BLaER1 treated with 17β-estradiol and CSF1 and Interleukin-3, amounts not matched to agents 10 nM and 100 nM (cell line): ENCODE measurements around the gene CFAP141.

Experiments
- H3K27ac ChIP-seq, 11 experiments: shearing (Covaris generic); formaldehyde crosslinking; 2 replicates each; pipeline ENCODE4 v1.8.1; 2022
- H3K27me3 ChIP-seq, 11 experiments: shearing (Covaris generic); formaldehyde crosslinking; 2 replicates each; pipeline ENCODE4 v1.8.1; 2022
- H3K36me3 ChIP-seq, 11 experiments: shearing (Covaris generic); formaldehyde crosslinking; 2 replicates each; pipeline ENCODE4 v1.8.1; 2022
- H3K4me1 ChIP-seq, 10 experiments: shearing (Covaris generic); formaldehyde crosslinking; 2 replicates each; pipeline ENCODE4 v1.8.1; 2022
- H3K4me2 ChIP-seq, 11 experiments: shearing (Covaris generic); formaldehyde crosslinking; 2 replicates each; pipeline ENCODE4 v1.8.1; 2022
- H3K4me3 ChIP-seq, 10 experiments: shearing (Covaris generic); formaldehyde crosslinking; 2 replicates each; pipeline ENCODE4 v1.8.1; 2022
- H3K9ac ChIP-seq, 11 experiments: shearing (Covaris generic); formaldehyde crosslinking; 2 replicates each; pipeline ENCODE4 v1.8.1; 2022
- H3K9me3 ChIP-seq, 11 experiments: shearing (Covaris generic); formaldehyde crosslinking; replicated peaks in 1 of 11; 2 replicates each; pipeline ENCODE4 v1.8.1; 2022
- H4K20me1 ChIP-seq, 11 experiments: shearing (Covaris generic); formaldehyde crosslinking; 2 replicates each; pipeline ENCODE4 v1.8.1; 2022
- Cebpa-rat ChIP-seq, 11 experiments: shearing (Covaris generic); IDR thresholded peaks; 2 replicates each; pipeline ENCODE4 v1.8.1; 2022

The CFAP141 gene

DNA sequence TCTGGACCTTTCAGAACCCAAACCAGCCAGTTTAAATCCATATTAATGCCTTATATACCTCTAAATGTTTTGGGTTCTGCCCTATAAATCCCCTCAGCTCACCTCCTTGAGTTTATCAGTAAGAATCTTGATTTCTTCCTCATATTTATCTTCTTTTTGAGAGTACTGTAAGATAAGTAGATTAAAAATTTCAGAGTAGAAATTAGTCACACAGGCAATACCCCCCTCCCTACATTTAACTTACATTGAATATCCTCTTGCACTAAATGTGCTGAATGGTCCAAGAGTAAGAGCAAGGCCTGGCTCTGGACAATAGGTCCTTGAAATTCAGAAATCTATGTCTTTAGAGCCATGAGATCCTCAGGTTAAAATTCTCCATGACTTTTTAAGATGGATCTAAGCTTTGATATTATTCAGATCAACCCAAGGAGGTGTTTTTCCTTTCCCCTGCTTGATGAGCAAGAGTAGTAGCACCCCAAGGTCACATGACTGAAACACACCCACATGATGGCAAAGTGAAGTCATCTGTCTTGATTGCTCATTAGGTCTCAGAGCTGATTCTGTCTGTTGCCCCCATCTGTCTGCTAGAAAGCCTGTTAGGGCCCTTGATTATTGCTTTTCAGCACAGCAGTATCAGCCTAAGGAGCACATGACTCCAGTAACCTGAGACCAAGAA, 35.4 kb downstream of the CFAP141 start:
- peaks cover 79 to 100% (median 100%) of the 10 kb centered on the region in 11 experiments for H4K20me1 ChIP-seq
- peaks cover 97 to 100% (median 99%) of the 10 kb centered on the region in 11 experiments for H3K36me3 ChIP-seq
- peak overlapping the region in 2 of 11 experiments; percentile 25 to 45; a peak in 2 of 22 replicates for H3K9ac ChIP-seq
- no peak overlapping the region for H3K4me3 ChIP-seq
- H3K4me1 ChIP-seq, result peaks cover 3 to 54% (median 5%) of the 10 kb centered on the region in 10 experiments
- no peaks in the 10 kb centered on the region for H3K27me3 ChIP-seq
- H3K4me2 ChIP-seq, result peak overlapping the region in 3 of 11 experiments; percentile 10 to 44 (median 27); a peak in 4 of 22 replicates
- no peak overlapping the region; a peak in 1 of 22 replicates for H3K27ac ChIP-seq
- H3K9me3 ChIP-seq, result peaks cover 0 to 8% (median 0%) of the 10 kb centered on the region in 11 experiments; a peak in 1 of 22 replicates
- TF ChIP-seq Cebpa-rat (IDR thresholded peaks at IDR 0.05), result no peak

GRCh38 chr1:154167461-154167860, 38.7 kb downstream of the CFAP141 start:
- peaks cover 0 to 50% (median 0%) of the 10 kb centered on the region in 10 experiments; a peak in 6 of 20 replicates for H3K4me1 ChIP-seq
- no peak overlapping the region for H3K4me3 ChIP-seq
- H3K9me3 ChIP-seq, result peaks cover 0 to 18% (median 11%) of the 10 kb centered on the region in 11 experiments; a peak in 10 of 22 replicates
- H3K27ac ChIP-seq, result no peak overlapping the region
- H3K9ac ChIP-seq, result no peak overlapping the region
- H3K36me3 ChIP-seq, result peaks cover 100% of the 10 kb centered on the region in 11 experiments
- TF ChIP-seq Cebpa-rat (IDR thresholded peaks at IDR 0.05), result no peak
- H3K4me2 ChIP-seq, result no peak overlapping the region
- H3K27me3 ChIP-seq, result no peaks in the 10 kb centered on the region
- peaks cover 48 to 100% (median 100%) of the 10 kb centered on the region in 11 experiments for H4K20me1 ChIP-seq

DNA sequence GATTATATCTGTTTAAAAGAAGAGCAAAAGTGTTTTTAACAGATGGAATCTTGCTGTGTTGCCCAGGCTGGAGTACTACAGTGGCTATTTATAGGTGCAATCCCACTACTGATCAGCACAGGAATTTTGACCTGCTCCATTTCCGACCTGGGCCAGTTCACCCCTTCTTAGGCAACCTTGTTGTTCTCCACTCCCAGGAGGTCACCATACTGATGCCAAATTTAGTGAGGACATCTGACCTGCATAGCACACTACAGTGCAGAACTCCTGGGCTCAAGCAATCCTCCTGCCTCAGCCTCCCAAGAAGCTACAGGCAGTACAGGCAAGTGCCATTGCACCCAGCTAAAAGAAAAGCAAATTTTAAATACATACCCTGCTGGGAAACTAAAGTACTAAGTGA, 39.9 kb downstream of the CFAP141 start:
- Histone ChIP-seq H4K20me1 (peaks cover 36 to 100% (median 100%) of the 10 kb centered on the region in 11 experiments), H3K4me3 (no peak overlapping the region), H3K27me3 (no peaks in the 10 kb centered on the region), H3K36me3 (peaks cover 100% of the 10 kb centered on the region in 11 experiments), H3K4me1 (peaks cover 0 to 45% (median 0%) of the 10 kb centered on the region in 10 experiments; a peak in 6 of 20 replicates), H3K4me2 (no peak overlapping the region), H3K27ac (no peak overlapping the region), H3K9ac (no peak overlapping the region), H3K9me3 (peaks cover 0 to 30% (median 17%) of the 10 kb centered on the region in 11 experiments; a peak in 12 of 22 replicates)
- TF ChIP-seq Cebpa-rat (IDR thresholded peaks at IDR 0.05), result no peak

GRCh38 chr1:154159554-154159953, 46.6 kb downstream of the CFAP141 start:
- peaks cover 0 to 45% (median 23%) of the 10 kb centered on the region in 11 experiments; a peak in 17 of 22 replicates for H3K9me3 ChIP-seq
- H3K27me3 ChIP-seq, result no peaks in the 10 kb centered on the region
- peaks cover 25 to 100% (median 97%) of the 10 kb centered on the region in 11 experiments for H4K20me1 ChIP-seq
- no peak overlapping the region for H3K4me3 ChIP-seq
- H3K36me3 ChIP-seq, result peaks cover 92 to 100% (median 98%) of the 10 kb centered on the region in 11 experiments
- peak overlapping the region in 1 of 11 experiments; percentile 22; a peak in 1 of 22 replicates for H3K9ac ChIP-seq
- H3K27ac ChIP-seq, result peak overlapping the region in 6 of 11 experiments; percentile 2 to 58 (median 24); a peak in 6 of 22 replicates
- no peak for TF ChIP-seq Cebpa-rat (IDR thresholded peaks at IDR 0.05)
- H3K4me1 ChIP-seq, result peaks cover 20 to 68% (median 34%) of the 10 kb centered on the region in 10 experiments
- H3K4me2 ChIP-seq, result peak overlapping the region in 9 of 11 experiments; percentile 21 to 79 (median 59); a peak in 13 of 22 replicates

- Histone ChIP-seq H3K4me2 (peak overlapping the region; percentile 21 to 81 (median 59)), H3K27me3 (no peaks in the 10 kb centered on the region), H3K4me3 (no peak overlapping the region), H3K9me3 (peaks cover 0 to 42% (median 17%) of the 10 kb centered on the region in 11 experiments; a peak in 15 of 22 replicates), H3K27ac (peak overlapping the region; percentile 2 to 58 (median 32); a peak in 18 of 22 replicates), H3K36me3 (peaks cover 85 to 95% (median 93%) of the 10 kb centered on the region in 11 experiments), H3K9ac (peak overlapping the region in 5 of 11 experiments; percentile 6 to 39 (median 23); a peak in 5 of 22 replicates), H4K20me1 (peaks cover 25 to 100% (median 90%) of the 10 kb centered on the region in 11 experiments), H3K4me1 (peaks cover 20 to 66% (median 34%) of the 10 kb centered on the region in 10 experiments)
- TF ChIP-seq Cebpa-rat (IDR thresholded peaks at IDR 0.05), result no peak
Observed at GRCh38 chr1:154158307-154159125, 47.6 kb downstream of the CFAP141 start.

DNA sequence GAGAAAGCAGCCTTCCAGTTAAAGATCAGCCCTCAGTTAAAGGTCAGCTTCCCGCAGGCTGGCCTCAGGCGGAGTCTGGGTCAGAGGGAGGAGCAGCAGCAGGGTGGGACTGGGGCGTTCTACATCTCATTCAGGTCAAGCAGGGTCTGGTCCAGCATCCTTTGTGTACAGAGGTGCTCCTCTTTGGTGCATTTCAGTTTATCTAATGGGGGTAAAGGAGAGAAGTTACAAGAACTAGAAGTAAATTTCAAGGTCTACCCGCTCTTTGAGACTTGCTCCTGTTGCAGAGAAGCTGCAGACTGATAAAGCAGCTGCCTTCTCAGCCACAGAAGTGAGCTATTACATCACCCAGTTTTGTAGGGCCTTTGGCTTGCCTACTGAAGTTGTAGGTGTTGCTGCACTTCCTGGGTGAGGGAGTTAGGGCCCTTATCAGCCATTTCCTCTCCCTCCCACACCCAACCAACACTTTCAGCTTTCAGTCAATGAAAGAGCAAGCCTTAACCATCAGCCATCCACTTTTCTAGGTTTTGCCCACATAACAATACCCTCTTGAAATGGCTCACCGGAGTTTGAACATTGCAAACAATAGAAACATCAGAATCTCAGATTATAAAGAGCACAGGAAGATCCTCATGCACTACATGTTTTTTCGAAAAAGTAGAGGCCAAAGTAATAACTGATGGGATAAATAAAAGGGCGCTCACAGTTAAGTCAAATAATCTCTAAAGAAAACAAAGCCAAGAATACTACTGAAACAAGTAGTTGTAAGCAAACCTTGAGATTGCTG, 48.4 kb downstream of the CFAP141 start:
- peaks cover 20 to 58% (median 34%) of the 10 kb centered on the region in 10 experiments for H3K4me1 ChIP-seq
- H3K4me2 ChIP-seq, result peak overlapping the region; percentile 21 to 81 (median 59); a peak in 21 of 22 replicates
- H3K27ac ChIP-seq, result peak overlapping the region in 10 of 11 experiments; percentile 2 to 58 (median 34); a peak in 15 of 22 replicates
- no peaks in the 10 kb centered on the region for H3K27me3 ChIP-seq
- H3K9me3 ChIP-seq, result peaks cover 0 to 34% (median 12%) of the 10 kb centered on the region in 11 experiments; a peak in 15 of 22 replicates
- peak overlapping the region in 4 of 11 experiments; percentile 3 to 24 (median 17); a peak in 3 of 22 replicates for H3K9ac ChIP-seq
- TF ChIP-seq Cebpa-rat (IDR thresholded peaks at IDR 0.05), result 0 out of 22 replicates have a peak, but pooled peaks of 2 of the 11 experiments have one; percentile 11 to 24
- peaks cover 25 to 96% (median 82%) of the 10 kb centered on the region in 11 experiments for H4K20me1 ChIP-seq
- H3K36me3 ChIP-seq, result peaks cover 77 to 87% (median 85%) of the 10 kb centered on the region in 11 experiments
- H3K4me3 ChIP-seq, result no peak overlapping the region

DNA sequence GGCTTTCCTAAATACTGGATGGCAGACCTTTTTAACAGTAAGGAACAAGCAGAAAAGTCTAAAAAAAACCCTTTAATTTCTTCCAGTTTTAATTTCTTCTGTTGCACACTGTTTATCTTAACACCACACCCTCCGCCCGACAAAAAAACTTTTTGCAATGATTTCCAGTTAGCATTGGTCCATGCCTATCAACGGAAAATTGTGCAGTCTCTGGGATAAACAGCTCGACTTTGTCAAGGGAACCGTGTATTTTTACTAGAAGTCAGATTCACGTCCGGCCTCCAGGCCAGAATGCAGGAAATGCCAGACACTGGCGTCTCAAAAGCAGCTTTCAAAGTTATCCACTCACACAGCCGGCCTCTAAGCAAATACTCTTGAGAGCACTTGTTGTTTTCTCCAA, 50.9 kb downstream of the CFAP141 start:
- Histone ChIP-seq H3K27ac (no peak overlapping the region), H3K27me3 (no peaks in the 10 kb centered on the region)

More for the DNA sequence above, 50.9 kb downstream of the CFAP141 start:
- Histone ChIP-seq H3K36me3 (peaks cover 53 to 62% (median 60%) of the 10 kb centered on the region in 11 experiments), H3K9ac (no peak overlapping the region), H3K4me3 (no peak overlapping the region), H3K4me2 (no peak overlapping the region), H3K9me3 (peaks cover 0 to 10% (median 6%) of the 10 kb centered on the region in 11 experiments; a peak in 12 of 22 replicates), H4K20me1 (peaks cover 22 to 72% (median 57%) of the 10 kb centered on the region in 11 experiments), H3K4me1 (peaks cover 20 to 34% (median 30%) of the 10 kb centered on the region in 10 experiments)
- no peak for TF ChIP-seq Cebpa-rat (IDR thresholded peaks at IDR 0.05)
